Ishikawa (cell line): ENCODE data around the gene MEF2B.

Experiments used
- EGR1 ChIP-seq: IDR thresholded peaks from 2 replicates; pipeline ENCODE4 v1.6.1; 2012
- RAD21 ChIP-seq: IDR thresholded peaks from 2 replicates; pipeline ENCODE4 v1.6.1; 2012; ENCODE audit warnings: low read depth
- TAF1 ChIP-seq: IDR thresholded peaks from 2 replicates; pipeline ENCODE4 v1.6.1; 2012; ENCODE audit warnings: low read depth, mild to moderate bottlenecking
- YY1 ChIP-seq: IDR thresholded peaks from 2 replicates; pipeline ENCODE4 v1.6.1; 2012; ENCODE audit warnings: low read depth
- ZBTB7A ChIP-seq: IDR thresholded peaks from 2 replicates; pipeline ENCODE4 v1.6.1; 2012; ENCODE audit warnings: low read depth
- TF ChIP-seq, protein P1 (sequence below): IDR thresholded peaks from 2 replicates; pipeline ENCODE4 v1.6.1; 2012; ENCODE audit warnings: low read depth, mild to moderate bottlenecking
- TF ChIP-seq, protein P2 (sequence below): IDR thresholded peaks from 2 replicates; pipeline ENCODE4 v1.6.1; 2012

GRCh38 chr19:19098084-19098702 lies 71.9 kb downstream of the MEF2B start:
- no peak for TF ChIP-seq RAD21
- TF ChIP-seq ZBTB7A, result no peak
- TF ChIP-seq, protein P1, sequence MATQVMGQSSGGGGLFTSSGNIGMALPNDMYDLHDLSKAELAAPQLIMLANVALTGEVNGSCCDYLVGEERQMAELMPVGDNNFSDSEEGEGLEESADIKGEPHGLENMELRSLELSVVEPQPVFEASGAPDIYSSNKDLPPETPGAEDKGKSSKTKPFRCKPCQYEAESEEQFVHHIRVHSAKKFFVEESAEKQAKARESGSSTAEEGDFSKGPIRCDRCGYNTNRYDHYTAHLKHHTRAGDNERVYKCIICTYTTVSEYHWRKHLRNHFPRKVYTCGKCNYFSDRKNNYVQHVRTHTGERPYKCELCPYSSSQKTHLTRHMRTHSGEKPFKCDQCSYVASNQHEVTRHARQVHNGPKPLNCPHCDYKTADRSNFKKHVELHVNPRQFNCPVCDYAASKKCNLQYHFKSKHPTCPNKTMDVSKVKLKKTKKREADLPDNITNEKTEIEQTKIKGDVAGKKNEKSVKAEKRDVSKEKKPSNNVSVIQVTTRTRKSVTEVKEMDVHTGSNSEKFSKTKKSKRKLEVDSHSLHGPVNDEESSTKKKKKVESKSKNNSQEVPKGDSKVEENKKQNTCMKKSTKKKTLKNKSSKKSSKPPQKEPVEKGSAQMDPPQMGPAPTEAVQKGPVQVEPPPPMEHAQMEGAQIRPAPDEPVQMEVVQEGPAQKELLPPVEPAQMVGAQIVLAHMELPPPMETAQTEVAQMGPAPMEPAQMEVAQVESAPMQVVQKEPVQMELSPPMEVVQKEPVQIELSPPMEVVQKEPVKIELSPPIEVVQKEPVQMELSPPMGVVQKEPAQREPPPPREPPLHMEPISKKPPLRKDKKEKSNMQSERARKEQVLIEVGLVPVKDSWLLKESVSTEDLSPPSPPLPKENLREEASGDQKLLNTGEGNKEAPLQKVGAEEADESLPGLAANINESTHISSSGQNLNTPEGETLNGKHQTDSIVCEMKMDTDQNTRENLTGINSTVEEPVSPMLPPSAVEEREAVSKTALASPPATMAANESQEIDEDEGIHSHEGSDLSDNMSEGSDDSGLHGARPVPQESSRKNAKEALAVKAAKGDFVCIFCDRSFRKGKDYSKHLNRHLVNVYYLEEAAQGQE, result no peak
- no peak for TF ChIP-seq EGR1
- TF ChIP-seq, protein P2, sequence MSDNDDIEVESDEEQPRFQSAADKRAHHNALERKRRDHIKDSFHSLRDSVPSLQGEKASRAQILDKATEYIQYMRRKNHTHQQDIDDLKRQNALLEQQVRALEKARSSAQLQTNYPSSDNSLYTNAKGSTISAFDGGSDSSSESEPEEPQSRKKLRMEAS, result no peak
- TF ChIP-seq YY1, result no peak
- TF ChIP-seq TAF1, result no peak
